ENCODE results near the gene KCNB1.
"Not testable (repeated sequence)": the region's sequence is repeated elsewhere in the genome, so short reads cannot be mapped to it uniquely, and the experiment has no call there.

The KCNB1 gene

DNA sequence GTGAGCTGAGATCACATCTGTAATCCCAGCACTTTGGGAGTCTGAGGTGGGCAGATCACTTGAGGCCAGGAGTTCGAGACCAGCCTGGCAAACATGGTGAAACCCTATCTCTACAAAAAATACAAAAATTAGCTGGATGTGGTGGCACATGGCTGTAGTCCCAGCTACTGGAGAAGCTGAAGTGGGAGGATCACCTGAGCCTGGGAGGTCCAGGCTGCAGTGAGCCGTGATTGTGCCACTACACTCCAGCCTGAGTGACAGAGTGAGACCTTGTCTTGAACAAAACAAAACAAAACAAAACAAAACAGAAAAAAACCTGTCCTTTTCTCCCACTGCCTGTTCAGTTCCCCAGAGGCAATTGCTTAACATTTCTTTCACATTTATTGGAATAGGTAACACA, 168.4 kb downstream of the KCNB1 start:
- DNase-seq = not testable (repeated sequence)

Measured in amniotic stem cell (primary cell).